Umbilical cord (tissue), 2 donors: ENCODE data around the gene TMEM40. TPM values are rescaled to one million over a fixed set of nuclear protein-coding genes. Genes with fewer than 3 reads are reported as not detected.
"Not testable (repeated sequence)": the region's sequence is repeated elsewhere in the genome, so short reads cannot be mapped to it uniquely, and the experiment has no call there.

ENCODE experiments used
- DNase-seq: peaks from one replicate; pipeline ENCODE4 v3.0.0-alpha.2; 2015; ENCODE audit warnings: low spot score
- total RNA-seq: library from RNA; depleted of rRNA; stranded (reverse); fragments of >200 nt; gene quantifications from one replicate; pipeline ENCODE4 v1.2.3, GENCODE V29; 2014; ENCODE audit warnings: low replicate concordance; ENCODE audit not compliant: insufficient read depth

The TMEM40 gene
- total RNA-seq, 1 donor from 2014 or later, result 4.8 TPM

DNA sequence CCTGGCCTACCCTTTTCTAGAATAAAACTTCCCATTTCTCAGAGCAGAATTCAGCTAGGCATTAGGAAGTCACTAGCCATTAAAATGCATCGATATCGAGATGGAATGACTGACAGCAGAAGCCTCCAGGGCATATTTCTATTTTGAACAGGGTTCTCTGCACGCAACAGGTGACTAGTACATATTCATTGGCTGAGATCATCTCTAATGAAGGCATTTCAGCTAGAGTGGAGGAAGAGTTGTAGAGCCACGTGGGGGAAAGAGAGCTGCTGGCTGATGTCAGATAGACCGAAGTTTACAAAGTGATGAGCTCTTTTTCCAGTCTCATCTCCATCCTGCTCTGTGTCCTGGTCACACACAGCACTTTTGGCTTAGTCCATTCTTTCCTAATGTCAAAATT, 7.5 kb downstream of the TMEM40 start:
- no peak for DNase-seq

DNA sequence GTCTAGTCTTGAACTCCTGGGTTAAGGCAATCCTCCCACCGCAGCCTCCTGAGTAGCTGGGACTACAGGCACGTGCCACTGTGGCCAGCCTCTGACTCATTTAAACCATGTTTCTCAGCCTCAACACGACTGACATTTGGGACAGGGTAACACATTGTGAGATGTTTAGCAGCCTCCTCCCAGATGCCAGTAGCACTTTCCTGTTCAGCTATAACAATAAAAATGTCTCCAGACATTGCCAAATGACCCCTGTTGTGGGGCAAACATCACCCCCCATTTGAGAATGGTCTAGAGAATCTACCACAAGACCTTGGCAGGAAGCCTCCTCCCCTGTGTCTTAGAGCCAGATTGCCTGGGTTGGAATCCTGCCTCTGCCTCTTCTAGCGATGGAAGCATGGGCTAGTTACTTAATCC, 8.4 kb downstream of the TMEM40 start:
- no peak for DNase-seq

DNA sequence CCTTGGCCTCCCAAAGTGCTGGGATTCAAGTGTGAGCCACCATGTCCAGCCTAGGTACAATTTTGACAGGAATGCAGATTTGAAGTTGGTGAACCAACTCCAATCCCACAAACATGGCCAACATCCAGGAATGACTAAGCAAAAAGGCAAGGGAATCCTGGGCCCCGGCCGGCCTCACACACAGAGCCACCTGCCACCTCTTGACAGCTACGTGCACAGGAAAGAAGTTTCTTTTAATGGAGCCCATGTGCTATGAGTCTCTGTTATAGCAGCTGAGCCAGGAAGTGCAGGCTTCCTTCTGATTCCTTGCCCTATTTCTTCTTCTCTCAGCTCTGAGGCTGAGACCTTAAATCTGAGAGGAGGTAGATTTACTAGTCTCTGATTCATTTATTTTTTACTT, 8.8 kb downstream of the TMEM40 start:
- DNase-seq, result no peak

DNA sequence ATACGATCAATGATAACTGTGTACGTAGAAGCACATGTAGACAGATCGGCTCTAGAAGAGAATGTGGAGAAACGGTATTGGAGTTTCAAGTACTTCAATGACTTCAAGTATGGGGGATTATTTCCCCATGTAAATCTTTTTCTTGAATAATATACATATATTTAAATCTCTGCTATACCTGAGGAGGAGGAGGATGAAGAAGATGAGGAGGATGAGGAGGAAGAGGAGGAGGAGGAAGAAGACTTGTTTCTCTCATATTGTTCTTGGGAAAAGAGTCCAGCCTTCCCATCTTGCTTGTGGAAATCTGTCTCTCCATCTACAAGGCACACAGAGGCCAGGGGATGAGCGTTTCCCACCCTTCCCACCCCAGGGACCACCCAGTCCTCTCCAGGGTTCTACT, 10.6 kb downstream of the TMEM40 start:
- no peak for DNase-seq

DNA sequence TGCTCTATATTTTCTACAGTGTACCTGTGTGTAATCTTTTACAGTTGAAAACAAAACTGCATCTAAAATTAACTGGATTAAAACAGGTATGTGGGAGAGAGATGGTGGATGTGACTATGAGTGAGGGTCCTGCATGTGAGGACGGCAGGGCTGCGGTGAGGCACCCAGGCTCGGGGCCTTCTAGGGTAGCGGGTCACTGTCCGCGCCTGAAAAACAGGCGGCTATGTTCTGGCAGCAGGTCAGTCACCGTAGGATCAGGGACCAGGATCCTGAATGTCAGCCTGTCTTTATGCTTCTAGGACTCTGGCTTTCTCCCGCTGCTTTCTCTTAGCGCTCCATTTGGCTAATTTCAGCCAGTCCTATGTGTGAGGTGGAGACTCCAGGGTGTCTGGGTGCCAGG, 12.6 kb downstream of the TMEM40 start:
- DNase-seq, result no peak

DNA sequence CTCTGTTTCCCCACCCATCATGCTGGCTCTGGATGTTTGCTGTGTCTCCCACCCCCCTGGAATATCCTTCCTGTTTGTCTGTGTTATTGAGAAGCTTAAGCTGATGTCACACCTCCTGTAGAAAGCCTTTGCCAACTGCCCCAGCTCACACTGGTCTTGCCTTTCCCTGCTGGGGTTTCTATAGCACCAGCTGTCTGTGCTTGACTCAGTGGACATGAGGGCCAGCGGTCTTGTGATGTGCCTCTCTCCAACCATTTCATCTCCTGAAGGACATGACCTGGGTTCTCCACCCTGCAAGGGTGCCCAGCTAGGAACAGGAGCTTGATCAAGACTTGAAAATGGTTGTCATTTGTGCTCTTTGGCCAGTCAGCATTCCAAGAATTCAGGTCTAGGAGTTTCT, 14.7 kb downstream of the TMEM40 start:
- DNase-seq, result no peak

DNA sequence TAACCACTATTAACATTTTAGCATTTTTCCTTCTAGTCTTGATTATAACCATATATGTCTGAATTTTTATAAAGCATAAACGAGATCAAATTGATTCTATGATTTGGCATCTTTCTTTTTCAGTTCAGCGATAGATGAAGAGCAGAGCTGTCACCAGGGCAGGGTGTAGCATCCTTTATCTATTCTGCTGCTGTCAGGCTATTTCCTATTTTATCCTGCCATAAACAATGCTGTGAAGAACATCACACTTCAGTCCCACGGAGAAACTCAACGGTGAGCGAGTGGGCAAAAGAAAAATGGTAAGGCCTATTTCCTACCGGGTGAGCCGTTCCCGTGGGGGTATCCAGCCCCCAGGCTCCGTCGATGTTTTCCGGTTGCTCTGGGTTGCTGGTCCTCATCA, 15.5 kb downstream of the TMEM40 start:
- DNase-seq, result no peak

DNA sequence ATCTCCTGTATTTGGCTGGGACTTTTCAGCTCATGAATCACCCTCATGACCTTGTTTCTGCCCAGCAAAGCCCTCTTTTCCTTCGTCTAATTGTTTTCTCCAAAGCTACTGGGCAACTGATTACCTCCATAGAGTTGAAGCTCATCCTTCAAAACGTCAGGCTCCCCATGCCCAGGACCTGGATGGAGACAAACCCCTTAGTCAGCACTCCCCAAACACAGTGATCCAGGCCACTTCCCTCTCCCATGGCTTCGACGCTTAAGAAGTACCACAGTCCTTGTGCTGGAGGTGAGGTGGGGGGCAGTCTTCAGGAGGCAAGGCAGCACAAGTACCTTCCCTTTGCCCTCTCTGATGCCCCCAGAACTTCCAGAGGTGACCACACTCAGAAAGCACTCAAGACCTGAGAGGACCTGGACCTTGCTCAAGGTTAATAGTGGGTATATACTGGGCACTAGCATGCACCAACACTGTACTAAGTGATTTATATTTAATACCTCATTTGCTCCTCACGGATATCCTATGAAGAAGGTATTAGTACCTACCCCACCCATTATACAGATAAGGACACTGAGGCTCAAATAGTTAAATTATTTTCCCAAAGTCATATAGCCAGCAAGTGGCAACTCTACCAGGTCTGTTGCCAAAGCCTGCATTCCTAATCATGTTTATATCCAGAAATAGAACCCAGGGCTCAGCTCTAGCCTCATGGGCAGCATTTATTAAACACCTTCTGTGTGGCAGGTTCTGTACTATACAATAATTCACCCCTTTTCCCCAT, 16.5 kb downstream of the TMEM40 start:
- DNase-seq, result no peak

DNA sequence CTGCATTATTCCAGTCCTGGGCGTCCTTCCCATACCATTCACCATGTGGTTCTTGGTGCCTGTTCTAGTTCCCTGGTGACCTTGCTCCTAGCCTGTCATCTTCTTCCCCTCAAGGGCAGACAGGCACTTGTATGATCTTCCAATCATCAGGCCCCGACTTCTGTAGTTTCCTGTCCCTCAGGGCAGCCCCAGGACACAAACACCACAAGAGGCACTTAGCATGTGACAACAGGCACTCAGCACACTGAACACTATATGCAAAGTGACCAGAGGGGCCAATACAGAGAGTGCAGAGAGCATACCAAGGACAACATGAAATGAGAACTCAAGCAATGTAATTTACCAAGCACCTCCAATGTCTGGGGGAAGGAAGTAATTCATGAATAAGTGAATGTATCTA, 17.9 kb downstream of the TMEM40 start:
- no peak for DNase-seq

DNA sequence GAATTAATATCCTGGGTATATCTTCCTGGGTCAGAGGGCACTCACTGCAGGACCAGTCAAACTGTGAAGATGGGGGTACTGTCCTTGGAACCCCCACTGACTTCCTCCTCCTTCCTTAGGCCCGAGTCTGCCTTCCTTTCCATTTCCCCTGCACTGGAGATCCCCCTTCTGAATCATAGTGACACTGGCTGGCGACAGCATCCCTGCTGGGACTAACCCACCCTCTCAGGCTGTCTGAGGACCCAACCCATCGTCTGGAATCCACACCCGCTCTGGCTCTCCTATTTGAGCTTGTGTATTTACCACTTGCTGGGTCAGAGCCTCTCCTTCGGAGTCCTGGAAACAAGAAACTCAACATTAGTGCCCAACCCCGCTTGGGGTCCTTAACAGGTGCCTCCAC, 21.2 kb downstream of the TMEM40 start:
- DNase-seq, result no peak

DNA sequence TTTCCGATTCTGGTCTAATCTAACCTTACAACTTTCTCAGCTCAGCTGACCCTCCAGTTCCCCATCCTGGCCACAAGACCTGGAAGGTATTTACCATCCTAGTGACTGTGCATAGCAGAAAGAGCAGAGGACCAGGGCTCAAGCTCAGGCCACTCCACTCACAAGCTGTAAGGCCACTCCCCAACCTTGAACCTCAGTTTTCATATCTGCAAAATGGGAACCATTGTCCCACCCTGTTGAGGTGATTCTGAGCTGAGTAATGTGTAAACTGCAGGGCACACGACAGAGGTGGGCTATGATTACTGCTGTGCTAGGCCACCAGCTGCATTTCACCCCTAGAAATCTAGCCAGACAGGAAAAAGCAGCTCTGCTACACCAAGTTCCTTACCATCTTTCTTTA, 21.7 kb downstream of the TMEM40 start:
- DNase-seq, result no peak

DNA sequence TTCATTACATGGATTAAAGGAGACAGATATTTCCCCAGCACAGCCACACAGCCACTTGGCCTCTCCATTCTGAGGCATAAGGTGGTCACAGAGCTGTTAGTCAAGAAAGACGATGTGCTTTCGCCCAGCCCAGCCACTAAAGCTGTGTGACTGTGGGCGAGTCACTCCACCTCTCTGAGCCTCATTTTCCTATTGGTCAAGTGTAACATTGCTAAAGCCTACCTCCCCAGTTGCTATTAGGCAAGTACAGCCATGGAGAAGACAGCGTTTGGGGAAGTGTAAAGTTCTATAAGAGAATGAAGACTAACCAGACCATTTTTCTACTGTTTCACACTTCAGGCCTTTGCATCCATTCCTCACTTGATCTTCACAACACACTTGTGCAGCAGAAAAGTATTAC, 24.1 kb downstream of the TMEM40 start:
- no peak for DNase-seq

DNA sequence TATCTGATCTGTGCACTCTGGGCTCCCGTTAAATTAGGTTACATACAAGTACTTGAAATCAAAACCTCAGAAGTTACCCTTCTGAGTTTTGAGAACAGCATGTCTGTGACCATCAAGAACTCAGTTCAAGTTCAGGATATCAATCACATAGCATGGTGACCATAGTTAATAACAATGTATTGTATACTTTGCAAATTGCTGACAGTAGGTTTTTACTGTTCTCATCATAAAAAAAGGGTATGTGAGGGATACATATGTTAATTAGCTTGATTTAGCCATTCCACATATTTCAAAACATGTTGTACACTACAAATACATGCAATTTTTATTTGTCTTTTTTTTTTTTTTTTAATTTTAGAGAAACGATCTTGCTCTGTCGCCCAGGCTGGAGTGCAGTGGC, 25.5 kb downstream of the TMEM40 start:
- DNase-seq, result no peak

DNA sequence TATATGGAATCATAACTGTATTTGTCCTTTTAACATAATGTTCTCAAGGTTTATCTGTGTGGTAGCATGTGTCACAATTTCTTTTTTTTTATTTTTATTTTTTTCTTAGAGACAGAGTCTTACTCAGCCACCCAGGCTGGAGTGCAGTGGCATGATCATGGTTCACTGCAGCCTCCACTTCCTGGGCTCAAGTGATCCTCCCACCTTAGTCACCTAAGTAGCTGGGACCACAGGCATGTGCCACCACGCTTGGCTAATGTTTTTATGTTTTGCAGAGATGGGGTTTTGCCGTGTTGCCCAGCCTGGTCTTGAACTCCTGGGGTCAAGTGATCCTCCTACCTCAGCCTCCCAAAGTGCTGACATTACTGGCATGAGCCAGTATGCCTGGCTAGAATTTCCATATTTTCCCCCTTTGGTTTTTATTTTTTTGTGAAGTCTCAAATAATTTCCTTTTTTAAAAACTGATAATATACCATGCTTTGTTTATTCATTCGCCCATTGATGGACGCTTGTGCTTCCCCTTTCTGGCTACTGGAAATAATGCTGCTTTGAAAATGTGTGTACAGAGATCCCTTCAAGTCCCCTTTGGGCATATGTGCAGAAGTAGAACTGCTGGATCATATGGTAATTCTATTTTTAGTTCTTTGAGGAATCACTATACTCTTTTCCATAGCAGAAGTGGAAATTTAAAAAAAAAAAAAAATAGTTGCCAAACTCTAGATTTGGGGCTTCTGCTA, 28.4 kb downstream of the TMEM40 start:
- DNase-seq, result no peak

DNA sequence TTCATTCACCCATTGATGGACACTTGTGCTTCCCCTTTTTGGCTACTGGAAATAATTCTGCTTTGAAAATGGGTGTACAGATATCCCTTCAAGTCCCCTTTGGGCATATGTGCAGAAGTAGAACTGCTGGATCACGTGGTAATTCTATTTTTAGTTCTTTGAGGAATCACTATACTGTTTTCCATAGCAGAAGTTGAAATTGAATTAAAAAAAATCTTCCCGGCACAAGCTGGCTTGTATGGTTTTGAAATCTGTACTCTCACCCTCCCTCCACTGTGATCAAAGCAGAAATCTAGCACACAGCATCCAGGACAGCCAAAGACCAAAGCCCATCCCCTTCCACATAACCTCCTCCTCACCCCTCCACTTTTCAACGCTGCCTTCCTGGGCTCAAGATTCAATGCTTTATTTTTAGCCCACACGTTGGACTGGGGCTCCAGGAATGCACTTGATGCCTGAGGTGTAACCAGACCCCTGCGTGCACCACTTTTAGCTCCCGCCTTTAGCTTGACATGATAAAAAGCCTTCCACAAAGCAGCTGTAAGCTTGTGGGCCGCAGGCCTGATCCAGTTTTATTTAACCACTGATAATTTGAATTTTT, 29.9 kb downstream of the TMEM40 start:
- peak; percentile 96 for DNase-seq

DNA sequence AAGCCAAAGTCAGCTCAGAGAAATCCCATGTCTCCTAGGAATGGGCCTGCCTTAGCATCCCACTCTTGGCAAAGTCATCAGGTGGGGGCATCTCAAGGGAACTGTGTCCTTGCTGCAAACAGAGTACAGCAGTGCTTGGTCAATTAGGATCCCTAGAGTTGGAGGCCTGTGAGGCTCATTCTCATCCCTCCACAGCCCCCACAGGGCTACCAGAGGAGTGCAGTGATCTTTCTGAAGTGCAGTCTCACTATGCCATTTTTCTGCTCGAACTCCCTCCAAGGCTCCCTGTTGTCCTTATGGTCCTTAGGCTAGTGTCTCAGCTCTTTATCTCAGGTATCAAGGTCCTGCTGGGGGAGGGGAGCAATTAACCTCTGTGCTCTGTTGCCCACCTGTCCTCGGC, 31.1 kb downstream of the TMEM40 start:
- DNase-seq, result no peak

DNA sequence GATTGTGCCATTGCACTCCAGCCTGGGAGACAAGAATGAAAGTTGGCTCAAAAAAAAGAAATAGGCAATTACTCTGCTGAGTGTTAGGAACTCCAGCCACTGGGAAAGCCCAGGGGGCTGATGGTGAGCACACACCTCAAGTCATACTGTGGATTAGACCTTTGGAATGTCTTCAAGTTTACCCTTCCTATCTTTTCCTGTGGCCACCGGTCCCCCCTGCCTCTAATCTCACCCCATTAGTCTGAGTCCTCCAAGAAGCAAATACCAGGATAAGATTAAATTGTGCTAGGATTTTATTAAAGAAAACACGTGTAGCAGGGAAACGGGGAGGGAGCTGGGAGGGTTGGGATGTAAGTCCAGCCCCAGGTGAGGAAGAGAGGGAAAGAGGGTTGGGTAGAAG, 31.6 kb downstream of the TMEM40 start:
- DNase-seq, result no peak

DNA sequence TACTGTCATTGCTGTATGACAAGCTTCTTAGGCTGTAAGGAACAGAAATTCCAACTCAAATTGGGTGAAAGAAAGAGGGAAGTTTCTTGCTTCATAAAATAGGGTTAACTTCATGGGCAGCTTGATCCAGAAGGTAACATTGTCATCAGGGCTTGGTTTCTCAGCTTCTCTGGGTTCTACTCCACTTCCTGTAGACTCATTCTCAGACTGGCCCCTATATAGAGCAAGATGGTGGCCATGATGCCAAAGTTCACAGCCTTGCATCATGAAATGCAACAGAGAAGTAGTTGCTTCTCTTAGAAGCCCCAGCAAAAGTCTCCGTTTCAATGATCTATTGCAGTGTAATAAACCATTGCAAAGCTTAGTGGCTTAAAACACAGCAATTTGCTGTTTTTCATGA, 33.6 kb downstream of the TMEM40 start:
- DNase-seq, result no peak

DNA sequence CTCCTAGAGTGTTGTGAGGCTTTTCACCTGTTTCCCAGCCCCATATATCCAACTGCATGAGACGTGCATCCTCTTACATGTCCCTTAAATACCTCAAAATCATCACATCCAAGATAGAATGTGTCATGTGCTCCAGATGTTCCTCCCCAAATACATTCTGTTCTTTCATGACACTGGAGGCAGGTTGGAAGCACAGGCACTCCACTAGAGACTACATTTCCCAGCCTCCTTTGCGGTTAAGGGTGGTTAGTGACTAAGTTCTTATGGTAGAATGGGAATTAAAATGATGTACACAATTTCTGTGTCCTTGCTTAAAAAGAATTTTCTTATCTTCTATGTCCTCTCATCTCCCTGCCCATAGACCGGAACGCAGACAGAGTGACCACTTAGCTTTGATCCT, 34.3 kb downstream of the TMEM40 start:
- no peak for DNase-seq

DNA sequence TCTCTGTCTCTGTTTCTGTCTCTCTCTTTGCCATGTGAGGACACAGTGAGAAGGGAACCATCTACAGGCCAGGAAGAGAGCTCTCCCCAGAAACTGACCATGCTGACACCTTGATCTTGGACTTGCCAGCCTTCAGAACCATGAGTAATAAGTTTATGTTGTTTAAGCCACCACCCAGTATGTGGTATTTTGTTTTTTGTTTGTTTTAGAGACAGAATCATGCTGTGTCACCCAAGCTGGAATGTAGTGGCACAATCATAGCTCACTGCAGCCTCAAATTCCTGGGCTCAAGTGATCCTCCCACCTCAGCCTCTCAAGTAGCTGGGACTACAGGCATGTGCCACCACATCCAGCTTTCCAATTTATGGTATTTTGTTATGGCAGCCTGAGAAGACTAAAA, 35.7 kb downstream of the TMEM40 start:
- DNase-seq, result not testable (repeated sequence)

DNA sequence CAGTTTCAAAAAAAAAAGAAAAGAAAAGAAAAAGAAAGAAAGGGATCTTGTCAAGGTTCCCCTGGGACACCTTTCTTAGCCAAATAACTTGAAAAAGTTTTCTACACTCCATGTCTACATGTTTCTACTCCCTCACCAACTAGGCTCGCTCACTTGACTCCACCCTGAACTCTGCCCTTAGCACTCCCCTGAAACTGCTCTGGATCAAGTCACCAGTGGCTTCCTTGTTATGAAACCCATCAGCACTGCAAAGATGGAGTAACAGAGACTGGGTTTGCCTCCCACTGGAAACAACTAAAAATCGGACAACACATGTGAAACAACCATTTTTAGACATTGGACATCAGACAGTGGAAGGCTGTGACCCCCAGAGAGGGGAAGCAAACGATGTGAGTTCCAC, 36.8 kb downstream of the TMEM40 start:
- no peak for DNase-seq

DNA sequence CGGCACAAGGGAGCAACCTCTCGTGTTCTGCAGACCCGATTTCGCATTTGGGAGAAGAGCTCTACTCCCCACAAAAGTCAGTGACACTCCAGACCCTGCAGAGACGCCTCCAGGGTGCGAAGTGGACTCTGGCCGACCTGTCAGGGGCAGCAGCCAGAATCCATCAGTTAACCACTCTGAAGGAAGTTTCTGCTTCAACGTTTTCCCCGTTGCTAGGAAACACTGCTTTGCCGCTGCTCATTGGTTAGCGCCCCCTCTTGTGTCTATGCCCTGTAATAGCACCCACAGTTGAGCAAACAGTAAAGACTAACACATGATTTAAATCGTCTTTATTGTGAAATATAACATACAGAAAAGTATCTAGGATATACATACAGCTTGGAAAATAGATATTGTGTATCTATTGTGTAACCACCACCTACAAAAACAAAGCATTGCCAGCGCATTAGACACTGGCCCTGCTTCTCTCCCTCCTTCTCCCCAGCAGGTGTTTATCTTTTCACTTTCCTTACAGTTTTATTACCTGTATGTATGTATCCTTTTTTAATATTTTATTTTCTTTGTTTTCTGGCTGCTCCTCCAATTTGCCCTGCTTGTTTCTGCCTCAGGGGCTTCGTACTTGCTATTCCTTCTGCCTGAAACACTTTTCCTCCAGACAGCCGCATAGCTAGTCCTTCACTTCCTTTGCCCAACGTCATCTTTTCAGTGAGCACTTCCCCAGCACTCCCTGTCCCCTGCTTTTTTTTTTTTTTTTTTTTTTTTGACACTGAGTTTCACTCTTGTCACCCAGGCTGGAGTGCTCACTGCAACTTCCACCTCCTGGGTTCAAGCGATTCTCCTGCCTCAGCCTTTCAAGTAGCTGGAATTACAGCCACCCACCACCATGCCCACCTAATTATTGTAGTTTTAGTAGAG, 38.8 kb downstream of the TMEM40 start:
- peak; percentile 93 for DNase-seq
